NCI-H2171 treated with DMSO at 0.1 percent for 48 hours (cell line): ENCODE results near the gene TAF5L.
"Not testable (repeated sequence)": the region's sequence is repeated elsewhere in the genome, so short reads cannot be mapped to it uniquely, and the experiment has no call there.

Experiments used
- DNase-seq: peaks from one replicate; lab custom pipeline; 2025; lab: John Stamatoyannopoulos, UW

The TAF5L gene

DNA sequence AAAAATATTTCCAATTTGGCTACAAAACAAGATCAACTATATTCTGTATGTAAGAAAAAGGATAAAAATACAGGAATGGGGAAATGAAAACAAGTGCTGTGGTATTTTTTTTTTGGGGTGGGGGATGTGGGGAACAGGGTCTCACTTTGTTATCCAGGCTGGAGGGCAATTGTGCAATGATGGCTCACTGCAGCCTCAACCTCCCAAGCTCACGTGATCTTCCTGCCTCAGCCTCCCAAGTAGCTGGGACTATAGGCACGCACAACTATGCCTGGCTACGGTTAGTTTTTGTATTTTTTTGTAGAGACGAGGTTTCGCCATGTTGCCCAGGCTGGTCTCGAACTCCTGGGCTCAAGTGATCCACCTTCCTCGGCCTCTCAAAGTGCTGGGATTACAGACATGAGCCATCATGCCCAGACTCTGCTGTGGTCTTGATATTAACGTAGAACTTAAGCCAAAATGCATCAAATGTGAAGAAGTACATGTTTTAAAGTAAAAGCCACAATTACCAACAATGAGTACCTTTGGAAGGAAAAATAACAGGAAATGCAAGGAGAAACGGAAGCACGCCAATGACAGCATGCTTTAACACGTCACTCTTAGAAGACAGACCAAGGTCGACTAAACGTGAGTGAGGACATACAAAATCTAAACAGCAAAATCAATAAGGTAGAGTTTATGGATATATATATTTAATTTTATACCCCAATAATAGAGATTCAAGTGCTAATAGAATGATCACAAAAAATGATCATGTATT lies 58.6 kb downstream of the TAF5L start:
- no peak for DNase-seq

GRCh38 chr1:229563701-229564100 lies 62.2 kb downstream of the TAF5L start:
- no peak for DNase-seq

DNA sequence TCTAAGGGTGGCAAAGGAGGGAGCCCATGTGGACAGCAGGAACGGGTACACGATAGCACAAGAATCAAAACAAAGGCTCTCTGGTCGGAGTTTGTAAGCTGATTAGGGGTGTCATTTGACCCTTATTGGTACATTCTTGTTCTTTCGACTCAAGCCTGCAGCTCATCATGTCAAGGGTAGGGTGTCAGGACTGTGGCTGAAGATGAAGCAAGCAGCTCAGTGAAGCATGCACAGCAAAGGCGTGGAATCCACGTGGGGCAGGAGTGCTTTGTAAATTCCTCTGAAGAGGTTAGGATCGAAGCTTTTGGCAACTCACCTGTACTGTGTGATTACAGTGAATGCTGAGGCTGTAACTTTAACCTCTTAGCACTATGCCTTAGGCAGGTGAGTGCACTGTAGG lies 62.7 kb downstream of the TAF5L start:
- no peak for DNase-seq

DNA sequence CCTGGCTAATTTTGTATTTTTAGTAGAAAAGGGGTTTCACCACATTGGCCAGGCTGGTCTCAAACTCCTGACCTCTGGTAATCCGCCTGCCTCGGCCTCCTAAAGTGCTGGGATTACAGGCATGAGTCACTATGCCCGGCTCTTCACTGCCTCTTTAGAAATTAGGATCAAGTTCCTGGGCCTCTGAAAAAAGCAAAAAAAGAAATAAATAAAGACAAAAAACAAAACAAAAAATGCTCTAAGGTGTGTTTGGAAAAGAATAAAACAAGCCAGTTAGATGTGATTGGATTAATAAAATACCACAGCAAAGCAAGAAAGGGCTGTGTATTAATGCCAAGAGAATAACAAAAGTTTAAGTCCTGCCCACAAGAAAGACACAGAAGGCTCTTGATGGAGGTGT lies 63.2 kb downstream of the TAF5L start:
- DNase-seq = no peak

- DNase-seq = no peak
Measured at GRCh38 chr1:229561141-229561540, 64.8 kb downstream of the TAF5L start.

DNA sequence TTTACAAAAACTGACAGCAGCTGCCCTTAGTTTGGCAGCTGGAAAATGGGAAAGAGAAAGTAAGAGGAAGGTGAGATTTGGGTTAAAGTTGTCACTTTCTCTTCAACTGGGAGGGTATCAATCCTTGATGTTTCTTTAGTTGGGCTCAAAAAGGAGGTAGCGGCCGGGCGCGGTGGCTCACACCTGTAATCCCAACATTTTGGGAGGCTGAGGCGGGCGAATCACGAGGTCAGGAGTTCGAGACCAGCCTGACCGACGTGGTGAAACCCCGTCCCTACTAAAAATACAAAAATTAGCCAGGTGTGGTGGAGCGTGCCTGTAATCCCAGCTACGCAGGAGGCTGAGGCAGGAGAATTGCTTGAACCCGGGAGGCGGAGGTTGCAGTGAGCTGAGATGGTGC lies 65.8 kb downstream of the TAF5L start:
- not testable (repeated sequence) for DNase-seq

GRCh38 chr1:229559336-229559801 lies 66.6 kb downstream of the TAF5L start:
- not testable (repeated sequence) for DNase-seq

DNA sequence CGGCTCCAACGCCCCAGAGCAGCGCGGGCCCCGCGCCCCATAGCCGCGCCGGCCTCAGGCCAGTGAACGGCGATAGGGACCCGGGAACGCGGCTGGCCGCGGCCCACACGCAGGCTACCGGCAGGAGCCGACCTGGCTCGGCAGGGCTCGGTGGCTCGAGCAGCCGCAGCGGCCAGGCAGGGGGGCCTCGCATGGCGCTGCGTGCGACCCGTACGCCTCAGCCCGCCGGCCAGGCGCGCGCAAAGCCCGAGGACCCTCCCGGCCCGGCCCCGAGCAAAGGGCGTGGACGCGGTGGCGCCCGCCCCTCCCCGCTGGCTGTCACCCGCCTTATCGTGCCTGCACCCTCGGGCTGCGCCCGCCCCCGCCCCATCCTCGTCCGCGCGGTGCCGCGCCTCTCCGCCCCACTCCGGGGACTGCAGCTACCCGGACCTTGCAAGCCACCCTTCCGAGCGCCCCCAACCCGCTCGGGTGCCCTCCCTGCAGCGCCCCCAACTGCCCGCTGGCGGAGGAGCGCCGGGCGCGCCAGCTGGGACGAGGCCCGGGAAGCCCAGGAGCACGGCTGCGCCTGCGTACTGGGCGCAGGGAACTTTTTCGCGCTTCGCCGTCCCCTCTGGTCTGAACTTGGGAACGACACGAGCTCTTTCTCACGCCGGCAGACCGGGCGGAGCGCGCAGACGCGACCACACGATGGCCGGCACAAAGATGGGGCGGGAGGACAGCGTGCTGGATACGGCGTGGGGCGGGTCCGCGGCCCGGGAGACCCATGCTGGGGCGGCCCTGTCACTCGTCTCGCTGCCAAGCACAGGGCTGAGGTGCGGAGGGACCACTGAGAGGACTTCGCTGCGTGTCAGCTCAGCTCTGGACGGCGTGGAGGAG lies 67.2 kb downstream of the TAF5L start, which contains the start of gene ABCB10:
ABCB10 (minus strand) TSS at position 248 of the 876 bp plus-strand sequence; CDS start at position 193, 55 bp downstream.
- DNase-seq = peak; percentile 97

- peak; percentile 21 for DNase-seq
Measured at GRCh38 chr1:229557913-229558414, 68.0 kb downstream of the TAF5L start.

DNA sequence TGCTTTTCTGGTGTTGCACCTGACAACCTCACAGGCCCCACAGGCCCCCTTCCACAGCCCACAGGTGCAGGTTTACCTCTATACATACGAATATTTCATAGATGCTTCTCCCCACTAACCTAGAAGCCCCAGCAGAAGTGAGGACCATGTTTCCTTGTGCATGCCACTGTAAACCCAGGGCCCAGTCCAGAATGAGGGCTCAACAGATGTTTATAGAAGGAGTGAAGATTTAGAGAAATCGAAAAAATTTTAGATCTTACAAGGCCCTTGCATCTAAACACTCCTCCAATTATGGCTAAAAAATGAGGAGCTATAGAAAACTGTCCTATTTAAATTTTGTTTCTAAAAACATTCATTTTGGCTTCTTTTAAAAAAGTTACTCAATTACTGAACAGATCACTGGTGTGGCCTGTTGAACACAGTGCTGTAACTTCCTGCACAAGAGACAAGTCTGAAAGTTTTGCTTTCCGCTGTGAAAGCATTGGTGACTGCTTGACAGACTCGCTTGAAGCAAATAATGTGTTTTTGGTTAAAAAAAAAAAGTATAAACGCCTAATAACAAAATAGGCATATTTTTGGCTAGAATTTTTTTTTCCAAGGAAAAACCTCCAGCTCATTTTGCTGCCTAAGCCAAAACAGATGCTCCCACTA lies 68.6 kb downstream of the TAF5L start:
- no peak for DNase-seq

GRCh38 chr1:229554886-229555621 lies 70.9 kb downstream of the TAF5L start:
- DNase-seq = no peak

DNA sequence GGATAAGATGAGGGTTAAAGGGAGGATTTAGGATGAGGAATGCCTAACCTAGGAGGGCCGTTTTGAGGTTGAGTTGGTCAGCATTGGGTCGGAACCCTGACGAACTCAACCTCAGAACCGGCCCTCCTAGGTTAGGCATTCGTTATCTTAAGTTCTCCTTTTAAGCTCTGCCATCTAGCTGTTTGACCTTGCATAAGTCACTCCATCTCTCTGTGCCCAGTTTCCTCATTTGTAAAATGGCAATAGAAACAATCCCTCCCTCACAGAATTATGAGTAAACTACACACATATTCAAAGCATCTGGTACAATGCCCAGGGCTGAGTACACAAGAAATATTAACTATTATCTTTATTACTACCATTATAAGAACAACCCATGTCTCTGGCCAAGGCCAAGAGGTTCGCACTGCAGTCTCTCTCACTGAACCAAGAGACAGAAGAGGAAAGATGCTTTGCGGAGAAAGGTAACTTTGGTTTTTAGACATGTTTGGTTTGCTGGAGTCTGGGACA lies 72.2 kb downstream of the TAF5L start:
- DNase-seq = no peak

- DNase-seq = no peak
Measured at GRCh38 chr1:229552732-229553131, 73.2 kb downstream of the TAF5L start.

DNA sequence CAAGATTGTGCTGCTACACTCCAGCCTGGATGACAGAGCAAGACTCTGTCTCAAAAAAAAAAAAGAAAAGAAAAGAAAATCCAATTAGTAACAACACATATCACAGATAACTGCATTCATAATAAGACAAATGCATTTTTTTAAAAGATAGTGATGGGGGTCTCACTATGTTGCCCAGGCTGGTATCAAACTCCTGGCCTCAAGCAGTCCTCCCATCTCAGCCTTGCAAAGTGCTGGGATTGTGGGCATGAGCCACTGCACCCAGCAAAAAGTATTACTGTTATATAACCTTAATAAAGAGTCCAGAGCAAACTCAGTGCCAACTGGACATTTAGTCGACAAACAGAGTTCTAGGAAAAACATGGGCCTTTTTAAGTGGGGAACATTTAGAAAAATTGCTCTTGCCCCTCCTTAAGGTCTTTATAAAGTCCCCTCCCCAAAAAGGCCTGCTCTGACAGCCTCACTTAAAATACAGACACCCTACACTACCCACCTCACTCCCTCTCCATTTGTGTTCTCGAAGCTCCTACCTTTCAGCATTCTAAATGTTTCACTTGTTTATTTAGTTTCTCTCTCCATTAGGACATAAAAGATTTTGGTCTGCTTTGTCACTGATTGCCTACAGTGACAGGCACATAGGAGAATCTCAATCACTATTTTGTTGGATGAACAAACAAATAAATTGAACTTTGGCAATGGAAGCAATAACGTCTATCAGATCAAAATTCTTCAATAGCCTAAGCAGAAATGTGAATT lies 74.9 kb downstream of the TAF5L start:
- DNase-seq = no peak

- no peak for DNase-seq
Measured at GRCh38 chr1:229547542-229547941, 78.4 kb downstream of the TAF5L start.

DNA sequence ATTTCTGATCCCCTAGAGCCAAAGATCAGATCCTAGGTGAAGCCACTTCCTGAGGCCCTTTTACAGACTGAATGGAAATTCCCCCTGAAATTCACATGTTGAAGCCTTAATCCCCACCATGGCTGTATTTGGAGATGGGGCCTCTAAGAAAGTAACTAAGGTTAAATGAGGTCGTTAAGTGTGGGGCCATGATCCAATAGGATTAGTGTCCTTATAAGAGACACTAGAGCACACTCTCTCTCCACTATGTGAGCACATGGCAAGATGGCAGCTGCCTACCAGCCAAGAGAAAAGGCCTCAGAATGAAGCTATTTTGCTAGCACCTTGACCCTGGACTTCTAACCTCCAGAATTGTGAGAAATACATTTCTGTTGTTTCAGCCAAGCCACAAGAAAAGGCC lies 81.3 kb downstream of the TAF5L start:
- DNase-seq = no peak
